Non-pigmented ciliary epithelial cell (primary cell): ENCODE results near the gene ELAVL1.

ENCODE experiments used
- DNase-seq: peaks from one replicate; pipeline ENCODE4 v3.0.0-alpha.2; 2010; ENCODE audit warnings: low read depth

ELAVL1 gene

DNA sequence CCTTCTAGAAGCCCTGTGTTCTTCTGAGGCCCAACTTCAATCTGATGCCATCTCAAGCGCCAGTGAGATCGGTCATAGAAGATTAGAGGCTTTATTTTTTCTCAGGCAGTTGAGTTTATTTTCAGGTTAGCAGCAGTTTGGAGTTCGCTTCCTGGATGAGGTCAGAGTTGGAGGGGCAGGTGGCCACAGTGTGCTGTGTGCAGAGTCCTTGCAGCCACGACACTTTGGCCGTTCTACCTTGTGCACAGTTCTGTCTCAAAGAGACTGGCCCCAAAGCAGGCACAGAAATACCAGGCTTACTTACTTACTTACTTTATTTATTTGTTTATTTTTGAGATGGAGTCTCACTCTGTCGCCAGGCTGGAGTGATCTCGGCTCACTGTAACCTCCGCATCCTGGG is 15.9 kb upstream of the ELAVL1 start:
- no peak for DNase-seq

DNA sequence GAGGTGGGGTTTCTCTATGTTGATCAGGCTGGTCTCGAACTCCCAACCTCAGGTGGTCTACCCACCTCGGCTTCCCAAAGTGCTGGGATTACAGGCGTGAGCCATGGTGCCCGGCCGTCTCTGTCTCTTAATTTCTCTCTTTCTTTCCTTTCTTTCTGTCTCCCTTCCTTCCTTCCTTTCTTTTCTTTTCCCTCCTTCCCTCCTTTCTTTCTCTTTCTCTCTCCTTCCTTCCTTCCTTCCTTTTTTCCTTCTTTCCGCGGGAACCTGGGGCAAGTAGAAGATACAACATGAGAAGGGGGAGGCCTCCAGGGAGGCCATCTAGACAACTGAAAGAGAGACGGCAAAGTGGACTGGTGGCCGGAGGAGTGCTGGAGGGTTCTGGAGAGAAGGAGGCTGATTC is 15.2 kb upstream of the ELAVL1 start:
- no peak for DNase-seq

DNA sequence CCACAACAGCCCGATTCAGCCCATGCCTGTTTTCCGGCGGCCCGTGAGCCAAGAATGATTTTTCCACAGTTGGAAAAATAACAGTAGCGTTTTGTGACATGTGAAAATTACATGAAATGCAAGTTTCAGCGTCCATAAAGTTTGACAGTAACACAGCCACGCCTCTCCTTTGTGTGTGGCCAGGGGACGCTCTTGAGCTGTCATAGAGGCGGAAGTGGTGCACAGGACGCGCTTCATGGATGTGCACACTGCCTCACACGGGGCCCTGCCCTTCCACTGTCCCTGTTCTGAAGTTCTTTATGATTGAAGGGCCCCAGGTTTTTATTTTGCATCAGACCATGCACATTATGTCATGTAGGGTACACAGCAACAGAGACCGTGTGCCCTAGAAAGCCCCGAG is 12.4 kb upstream of the ELAVL1 start:
- DNase-seq: no peak

GRCh38 chr19:8004723-8005513 is 523 bp downstream of the ELAVL1 start:
- DNase-seq: no peak

GRCh38 chr19:8004001-8004400 is 1.4 kb downstream of the ELAVL1 start:
- DNase-seq: no peak

- DNase-seq: no peak
These were observed 3.2 kb downstream of the ELAVL1 start for GRCh38 chr19:8001995-8002849.

GRCh38 chr19:8001651-8001994 is 3.8 kb downstream of the ELAVL1 start:
- no peak for DNase-seq

DNA sequence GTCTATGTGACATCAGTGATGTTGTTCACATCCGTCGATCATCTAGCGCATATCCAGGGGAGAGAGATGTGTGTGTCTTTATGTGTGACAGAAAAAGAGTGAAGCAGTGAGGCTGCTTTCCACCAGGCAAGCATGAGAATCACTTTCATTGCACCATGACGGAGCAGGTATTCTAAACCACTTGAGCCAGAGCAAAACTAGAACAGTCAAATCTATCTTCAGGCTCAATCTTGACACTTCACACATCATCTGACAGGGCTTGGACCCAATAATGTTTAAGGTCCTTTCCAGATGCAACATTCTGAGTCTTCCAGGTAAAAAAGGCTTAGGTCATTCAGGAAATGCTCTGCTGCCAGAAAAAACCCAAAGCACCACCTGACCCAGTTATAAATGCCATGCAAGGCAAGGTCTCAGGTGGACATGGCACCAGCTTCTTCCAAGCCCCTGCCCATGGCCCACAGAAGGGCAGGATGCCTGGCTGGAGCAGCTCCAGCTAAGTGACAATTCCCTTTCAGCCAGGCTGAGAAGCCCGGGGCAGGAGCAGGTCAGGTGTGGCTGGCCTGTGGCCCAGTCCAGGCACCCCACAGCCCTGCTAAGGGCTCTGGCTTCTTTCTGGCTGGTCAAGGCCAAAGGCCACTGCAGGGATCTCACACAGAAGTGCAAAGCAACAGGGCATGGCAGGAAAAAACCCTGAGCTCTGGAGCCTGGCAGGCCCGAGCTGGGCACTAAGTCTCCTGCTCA is 5.0 kb downstream of the ELAVL1 start:
- DNase-seq: no peak

GRCh38 chr19:7999376-7999775 is 6.1 kb downstream of the ELAVL1 start:
- no peak for DNase-seq

GRCh38 chr19:7997809-7998480 is 7.5 kb downstream of the ELAVL1 start:
- no peak for DNase-seq

DNA sequence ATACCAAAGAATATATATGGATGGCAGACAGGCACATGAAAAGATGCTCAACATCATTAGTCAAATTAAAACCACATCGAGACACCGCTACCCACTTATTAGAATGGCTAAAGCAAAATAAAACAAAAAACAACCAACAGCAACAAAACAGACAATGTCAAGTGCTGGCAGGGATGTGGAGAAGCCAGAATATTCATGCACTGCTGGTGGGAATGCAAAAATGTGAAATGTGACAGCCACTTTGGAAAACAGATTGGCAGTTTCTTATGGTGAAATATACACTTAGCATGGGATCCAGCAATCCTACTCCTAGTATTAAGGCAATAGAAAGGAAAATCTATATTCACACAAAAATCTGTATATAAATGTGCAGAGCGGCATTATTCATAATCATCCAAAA is 8.6 kb downstream of the ELAVL1 start:
- no peak for DNase-seq

GRCh38 chr19:7995810-7996158 is 9.7 kb downstream of the ELAVL1 start:
- no peak for DNase-seq

DNA sequence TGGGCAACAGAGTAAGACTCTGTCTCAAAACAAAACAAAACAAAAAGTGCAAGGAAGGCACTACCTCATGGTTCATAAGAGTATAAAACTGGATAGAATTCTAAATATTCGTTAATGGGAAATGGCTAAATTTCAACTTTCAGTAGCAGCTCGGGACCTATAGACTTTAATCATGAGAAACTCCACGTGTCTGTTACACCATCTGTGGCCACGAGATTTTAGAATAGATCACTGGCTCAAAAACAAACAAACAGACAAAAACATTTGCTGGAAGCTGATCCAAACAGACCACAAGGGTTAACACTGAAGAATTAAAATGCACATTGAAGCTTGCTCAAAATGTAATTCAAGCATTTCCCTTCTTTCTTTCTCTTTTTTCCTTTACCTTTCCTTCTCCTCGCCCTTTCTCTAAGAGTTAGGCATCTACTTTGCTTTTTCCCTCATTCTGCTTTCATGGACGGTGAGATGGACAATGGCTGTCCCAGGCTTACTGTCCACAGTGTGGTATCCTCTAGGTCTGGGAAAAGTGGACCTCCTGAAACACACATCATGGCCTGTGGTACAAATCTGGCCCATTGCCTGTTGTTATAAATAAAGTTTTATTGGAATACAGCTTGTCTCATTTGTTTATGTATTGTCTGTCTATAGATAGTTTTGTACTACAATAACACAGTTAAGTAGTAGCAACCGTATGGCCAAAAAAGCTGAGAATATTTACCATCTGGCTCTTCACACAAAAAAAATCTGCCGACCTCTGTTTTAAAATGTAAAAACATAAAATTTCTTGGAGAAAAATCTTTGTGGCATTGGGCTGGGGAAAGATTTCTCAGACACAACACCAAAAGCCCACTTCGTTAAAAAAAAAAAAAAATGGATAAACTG is 10.3 kb downstream of the ELAVL1 start:
- DNase-seq: no peak

DNA sequence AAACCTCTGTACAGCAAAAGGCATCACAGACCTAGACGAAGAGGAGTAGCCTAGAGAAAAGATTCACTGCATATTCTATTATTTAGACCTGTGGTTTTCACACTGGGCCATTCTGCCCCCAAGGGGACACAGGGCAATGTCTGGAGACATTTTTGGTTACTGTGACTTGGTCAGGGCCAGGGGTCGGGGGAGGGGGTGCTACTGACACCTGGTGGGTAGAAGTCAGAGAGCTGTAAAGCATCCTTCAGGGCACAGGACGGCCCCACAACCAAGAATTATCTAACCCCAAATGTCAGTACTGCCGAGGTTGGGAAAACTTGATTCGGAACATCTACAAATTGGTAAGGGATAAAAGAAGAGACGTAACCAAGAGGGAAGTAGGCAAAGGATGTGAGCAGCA is 11.3 kb downstream of the ELAVL1 start:
- no peak for DNase-seq

GRCh38 chr19:7993560-7993959 is 11.9 kb downstream of the ELAVL1 start:
- no peak for DNase-seq

- DNase-seq: no peak
These were observed 12.9 kb downstream of the ELAVL1 start for GRCh38 chr19:7992575-7992974.

- DNase-seq: no peak
These were observed 16.3 kb downstream of the ELAVL1 start for GRCh38 chr19:7989071-7989575.

- DNase-seq: no peak
These were observed 17.1 kb downstream of the ELAVL1 start for GRCh38 chr19:7988307-7988706.

- DNase-seq: no peak
These were observed 18.2 kb downstream of the ELAVL1 start for GRCh38 chr19:7987114-7987768.

DNA sequence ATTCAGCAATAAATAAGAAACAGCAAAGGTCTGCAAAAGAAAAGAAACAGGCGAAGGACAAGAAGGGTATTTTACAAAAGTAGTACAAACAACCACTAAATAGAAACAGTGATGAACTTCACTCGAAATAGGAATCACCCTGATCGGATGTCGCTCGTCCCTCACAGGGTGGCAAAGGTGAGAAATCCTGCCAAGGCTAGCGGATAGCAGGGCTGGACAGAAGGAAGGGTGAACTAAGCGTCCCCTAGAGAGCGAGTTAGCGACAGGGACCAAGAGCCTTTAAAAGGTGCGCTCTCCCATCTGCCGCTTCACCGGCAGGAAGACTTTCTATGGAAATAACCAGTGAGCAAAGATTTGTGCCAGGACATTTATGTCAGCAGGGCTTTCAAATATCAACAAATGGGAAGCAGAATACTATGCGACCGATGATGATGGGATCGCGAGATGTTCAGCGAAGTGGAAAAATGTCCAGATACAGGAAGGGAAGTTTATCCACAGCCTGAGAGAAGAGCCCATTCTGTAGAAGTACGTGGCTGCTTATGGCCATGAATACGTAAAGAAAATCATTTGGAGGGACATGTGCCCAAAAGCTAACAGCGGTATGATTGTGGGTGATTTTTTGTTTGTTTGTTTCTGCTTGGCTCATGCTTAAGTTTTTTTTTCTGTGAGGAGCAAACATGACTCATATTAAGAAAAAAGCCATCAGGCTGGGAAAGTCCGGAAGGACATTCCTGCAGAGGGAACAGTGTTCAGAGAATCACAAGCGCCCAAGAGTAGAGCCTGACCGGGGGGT is 18.9 kb downstream of the ELAVL1 start:
- DNase-seq: peak; percentile 37
